Superior temporal gyrus (tissue), 1 donor: ENCODE data around the gene MAP3K5.

Experiments used
- DNase-seq: peaks from one replicate; pipeline ENCODE4 v3.0.0-alpha.2; 2016; ENCODE audit errors: extremely low spot score

The MAP3K5 gene

DNA sequence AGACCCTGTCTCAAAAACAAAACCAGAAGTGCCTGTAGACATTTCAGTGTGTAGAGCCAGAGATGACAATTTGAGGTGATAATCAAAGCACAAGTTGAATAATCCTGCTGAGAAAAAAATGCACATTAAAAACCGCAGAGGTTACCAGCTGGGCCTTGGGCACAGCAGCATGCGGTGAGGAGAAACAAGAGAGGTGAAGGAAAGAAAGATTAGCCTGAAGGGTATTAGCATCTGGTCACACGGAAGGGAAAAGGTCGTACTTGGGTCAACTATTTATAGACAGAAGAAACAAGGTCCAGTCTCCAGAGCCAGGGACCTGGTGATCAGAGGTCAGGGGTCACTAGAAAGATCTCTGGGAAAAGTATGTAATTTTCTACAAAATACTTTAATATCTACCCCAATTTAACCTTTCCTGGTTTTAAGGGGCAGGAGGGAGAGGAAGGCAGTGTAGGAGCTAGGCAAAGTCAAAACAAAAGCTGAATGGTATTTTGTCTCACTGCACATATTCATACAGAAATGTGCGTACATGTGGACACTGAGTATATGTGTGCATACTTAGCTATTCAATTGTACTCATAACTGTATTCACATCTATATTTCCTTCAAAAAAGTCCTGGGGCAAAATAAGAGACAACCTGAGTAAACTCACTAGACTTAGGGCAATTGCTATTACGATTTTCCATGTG, 252.2 kb downstream of the MAP3K5 start:
- no peak for DNase-seq

DNA sequence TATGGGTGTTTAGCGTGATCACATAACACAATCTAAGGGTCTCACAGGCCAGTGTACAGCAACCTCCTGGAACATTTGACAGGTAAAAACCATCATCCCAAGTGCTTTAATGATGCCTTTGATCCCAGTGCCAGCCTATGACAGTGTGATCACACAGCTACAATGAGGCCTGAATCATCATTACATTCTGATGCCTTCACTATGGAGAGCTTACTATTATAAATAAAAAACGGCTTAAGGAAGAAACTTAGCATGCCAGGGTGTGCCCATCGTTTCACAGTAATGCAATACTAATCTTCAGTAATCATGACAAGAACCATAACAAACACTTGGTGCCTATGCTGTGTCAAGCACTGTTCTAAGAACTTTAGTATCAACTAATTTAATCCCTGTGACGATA, 253.4 kb downstream of the MAP3K5 start:
- DNase-seq, result no peak

DNA sequence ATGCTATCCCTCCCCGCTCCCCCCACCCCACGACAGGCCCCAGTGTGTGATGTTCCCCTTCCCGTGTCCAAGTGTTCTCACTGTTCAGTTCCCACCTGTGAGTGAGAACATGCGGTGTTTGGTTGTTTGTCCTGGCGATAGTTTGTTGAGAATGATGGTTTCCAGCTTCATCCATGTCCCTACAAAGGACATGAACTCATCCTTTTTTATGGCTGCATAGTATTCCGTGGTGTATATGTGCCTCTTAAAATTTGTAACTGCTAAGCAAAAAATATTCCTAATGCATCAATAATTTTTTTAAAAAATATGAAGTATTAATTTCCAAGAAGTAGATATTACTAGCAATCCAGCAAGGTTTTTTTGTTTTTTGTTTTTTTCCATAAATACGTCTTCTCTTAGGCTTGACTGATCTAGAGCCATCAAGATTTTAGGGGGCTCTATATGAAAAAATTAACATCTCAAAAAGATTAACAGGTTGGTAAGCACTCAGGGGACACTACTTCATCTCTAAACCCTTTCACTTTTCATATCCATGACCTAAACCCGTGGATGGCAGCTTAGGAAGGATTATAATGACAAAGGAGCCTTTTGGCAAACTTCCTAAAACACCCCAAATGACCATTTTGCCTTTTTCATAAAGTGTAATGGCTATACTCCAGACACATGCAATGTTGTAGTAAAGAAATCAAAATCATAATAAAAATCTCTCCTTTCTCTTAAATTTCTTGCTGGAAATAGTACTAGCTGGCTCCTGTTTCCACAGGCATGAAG, 256.2 kb downstream of the MAP3K5 start:
- no peak for DNase-seq

DNA sequence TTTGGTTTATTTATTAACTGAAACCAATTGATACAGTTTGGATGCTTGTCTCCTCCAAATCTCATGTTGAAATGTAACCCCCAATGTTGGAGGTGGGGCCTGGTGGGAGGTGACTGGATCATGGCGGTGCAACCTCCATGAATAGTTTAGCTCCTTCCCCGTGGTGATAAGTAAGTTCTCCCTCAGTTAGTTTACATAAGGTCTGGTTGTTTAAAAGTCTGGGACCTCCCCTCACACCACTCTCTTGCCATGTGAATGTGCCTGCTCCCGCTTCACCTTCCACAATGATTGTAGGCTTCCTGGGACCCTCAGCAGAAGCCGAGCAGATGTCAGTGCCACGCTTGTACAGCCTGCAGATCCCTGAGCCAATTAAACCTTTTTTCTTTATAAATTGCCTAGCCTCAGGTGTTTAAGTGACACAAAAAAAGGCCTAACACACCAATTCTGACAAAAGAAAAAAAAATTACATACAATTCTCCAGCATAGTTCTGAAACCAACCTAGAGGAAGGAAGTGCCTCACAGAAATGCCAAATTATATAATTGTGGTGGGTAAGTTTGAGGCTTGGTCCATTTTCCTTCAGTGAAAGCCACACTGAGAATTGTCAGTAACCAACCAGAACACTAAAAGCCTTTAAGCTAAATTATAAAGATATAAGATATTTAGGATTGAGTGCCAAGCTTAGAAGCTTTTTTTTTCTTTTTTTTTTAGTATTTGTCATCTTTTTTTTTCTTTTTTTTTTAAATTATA, 257.1 kb downstream of the MAP3K5 start:
- DNase-seq, result no peak

DNA sequence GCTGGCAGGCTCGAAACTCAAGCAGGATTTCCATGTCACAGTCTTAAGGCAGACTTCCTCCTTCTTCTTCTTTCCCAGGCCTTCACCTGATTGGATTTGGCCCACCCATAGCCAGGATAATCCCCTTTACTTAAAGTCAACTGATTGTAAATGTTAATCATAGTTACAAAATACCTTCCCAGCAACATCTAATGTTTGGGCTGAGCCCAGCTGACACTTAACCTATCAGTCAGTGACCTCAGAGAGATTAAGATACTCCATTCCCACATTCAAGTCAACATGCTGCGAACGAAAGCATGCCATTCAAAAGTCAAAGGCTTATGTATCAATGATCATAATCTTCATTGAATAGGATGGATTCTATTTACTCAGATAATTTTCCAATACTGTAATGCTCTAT, 258.0 kb downstream of the MAP3K5 start:
- DNase-seq, result no peak

DNA sequence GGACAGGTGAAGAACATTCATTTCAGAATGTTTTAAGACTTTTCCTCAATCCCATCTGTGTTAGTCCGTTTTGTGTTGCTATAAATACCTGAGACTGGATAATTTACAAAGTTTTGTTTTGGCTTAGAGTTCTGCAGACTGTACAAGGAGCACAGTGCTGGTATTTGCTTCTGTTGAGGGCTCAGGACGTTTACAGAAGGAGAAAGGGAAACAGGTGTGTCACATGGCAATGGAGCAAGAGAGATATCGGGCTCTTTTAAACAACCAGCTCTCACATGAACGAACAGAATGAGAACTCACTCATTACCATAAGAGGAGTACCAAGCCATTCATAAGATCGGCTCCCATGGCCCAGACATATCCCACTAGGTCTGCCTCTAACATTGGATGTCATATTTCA, 258.8 kb downstream of the MAP3K5 start:
- DNase-seq, result no peak

DNA sequence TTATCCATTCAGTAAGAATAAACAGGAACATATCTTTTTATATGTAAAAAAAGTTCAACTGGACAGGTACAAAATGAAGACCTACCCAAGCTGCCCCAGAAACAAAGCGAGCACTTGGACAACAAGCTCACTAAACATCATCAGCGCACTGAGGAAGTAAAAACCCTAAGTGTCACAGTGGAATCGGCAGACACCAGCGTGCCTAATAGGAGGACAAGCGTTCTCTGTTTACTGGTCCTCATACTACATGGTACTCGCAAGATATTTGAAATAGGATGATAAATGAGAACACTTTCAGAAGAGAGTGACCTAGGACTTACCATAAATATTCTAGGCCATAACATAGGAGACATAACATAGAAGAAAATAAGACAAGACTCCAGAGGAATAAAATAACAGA, 260.2 kb downstream of the MAP3K5 start:
- peak; percentile 80 for DNase-seq

DNA sequence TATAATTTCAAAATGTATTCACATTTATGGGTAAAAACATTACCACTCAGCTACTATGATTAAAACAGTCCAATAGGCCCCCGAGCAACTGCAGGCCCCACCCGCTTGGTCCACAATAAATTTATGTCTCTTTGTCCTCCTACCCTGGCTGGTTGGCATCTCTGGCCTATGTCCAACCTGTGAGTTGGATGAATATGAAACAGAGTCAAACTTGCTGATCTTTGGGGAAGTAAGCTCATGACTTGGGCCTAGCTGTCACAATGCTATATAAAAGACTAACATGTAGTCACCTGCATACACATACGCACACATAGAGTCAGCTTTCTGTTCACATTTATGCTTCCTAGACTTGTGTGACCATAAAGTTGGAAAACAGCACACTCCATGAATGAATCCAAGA, 262.6 kb downstream of the MAP3K5 start:
- peak; percentile 43 for DNase-seq

DNA sequence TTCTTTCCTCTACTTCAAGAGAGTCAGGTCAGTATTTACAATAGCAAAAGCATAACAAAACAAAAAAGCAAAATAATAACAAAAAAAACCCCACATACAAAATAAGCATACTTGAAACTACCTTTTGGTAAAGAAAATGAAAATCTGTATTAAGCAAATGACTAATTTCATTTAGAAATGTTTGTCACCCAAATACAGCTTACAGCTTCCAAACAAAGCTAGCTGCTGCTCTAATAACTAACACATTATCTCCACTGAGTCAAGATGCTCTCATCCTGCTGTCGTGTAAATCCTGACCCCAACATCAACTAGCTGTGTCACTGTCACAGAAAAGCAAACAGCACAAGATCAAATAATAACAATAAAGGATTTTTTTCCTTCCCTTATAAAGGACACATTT, 263.8 kb downstream of the MAP3K5 start:
- DNase-seq, result peak; percentile 69

DNA sequence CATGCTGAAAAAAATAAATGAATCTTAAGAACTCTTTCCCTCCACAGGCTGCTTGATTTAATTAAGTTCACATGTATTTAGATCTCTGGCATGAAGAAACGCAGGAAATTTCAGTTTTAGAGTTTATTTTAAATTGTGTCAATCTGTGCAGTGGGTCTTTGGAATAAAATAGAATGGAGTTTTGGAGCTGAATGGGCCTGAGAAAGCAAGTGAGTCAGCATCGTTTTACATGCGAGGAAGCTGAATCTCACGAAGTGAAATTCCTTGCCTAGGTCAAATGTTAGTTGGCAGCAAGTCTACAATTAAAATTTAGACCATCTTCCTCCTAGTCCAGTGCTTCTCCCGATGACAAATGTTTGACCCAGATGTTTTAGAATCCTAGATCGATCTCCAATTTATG, 264.4 kb downstream of the MAP3K5 start:
- peak; percentile 66 for DNase-seq

DNA sequence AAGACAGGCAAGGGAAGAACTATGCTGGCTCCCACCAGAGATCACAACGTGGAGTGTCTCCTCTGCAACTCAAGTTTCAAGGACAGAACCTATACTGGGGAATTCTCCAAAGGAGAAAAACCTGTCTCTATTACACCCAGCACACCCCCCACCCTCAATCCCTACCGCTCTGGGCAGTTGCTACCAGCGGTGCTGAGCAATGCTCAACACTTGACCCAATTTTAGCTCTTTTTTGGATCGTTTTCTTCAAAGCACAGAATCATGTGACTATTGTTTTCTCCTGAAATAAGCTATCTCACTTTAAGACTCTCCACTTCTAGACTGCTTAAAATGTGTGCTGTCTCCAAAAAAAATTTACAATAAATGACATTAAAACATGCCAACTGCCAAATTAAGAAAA, 265.3 kb downstream of the MAP3K5 start:
- no peak for DNase-seq

DNA sequence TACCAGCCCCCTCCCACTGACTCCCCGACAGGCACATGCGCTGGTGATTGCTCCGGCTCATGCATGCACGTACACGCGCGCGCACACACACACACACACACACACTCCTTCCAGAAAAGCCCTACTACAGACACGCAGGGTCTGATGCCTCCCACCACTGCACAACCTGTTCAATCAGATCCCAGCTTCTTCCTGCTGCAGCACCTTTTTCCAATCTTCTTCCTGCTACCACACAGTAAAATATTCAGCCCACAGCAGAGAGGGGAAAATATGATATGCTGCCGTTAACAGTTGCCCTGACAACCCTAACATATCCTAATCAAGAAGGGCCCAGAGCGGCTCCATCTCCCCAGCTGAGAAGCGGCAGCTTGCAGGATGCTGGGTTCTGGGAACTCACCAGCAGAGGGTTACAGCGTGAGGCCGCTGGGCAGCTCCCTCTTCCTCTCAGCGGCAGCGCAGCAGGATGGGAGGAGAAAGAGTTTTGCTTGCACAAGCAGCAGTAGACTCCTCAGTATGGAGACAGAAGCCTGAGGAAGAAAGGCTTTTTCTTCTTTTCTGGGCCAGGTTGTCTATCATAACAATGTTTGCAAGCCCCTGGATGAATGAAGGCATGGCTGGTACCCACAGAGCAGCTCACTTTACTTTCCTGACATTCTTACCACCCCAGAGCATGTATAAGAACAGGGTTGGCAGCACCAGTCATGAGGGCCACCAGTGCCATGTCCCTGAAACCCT, 265.9 kb downstream of the MAP3K5 start:
- peak; percentile 92 for DNase-seq

DNA sequence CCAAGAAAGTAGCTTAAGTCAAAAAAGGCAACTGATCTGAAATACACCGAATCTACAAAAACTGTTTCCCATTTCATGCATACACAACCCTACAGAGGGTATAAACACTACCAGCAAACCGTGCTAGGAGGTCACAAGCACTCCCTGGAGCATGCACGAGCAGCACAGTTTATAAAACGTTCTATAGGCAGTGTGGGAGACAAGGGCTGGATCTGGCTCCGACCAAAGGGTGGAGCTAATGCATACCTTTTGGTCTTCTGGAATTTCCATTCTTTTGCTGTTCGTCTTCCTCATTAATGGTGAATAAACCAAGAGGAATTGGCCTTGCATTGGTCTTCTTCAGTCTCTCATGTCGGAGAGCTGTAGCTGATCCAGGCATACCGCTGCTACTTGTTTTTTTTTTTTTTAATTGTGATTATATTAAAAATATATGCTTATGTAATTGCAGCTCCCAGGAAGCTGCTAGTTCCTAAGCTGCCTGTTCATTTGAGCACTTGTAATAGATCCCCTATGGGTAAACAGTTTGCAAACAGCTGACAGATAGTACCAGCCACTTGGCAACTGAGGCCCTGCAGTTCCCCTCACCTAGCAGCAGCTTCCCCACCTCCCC, 266.6 kb downstream of the MAP3K5 start:
- peak; percentile 83 for DNase-seq

DNA sequence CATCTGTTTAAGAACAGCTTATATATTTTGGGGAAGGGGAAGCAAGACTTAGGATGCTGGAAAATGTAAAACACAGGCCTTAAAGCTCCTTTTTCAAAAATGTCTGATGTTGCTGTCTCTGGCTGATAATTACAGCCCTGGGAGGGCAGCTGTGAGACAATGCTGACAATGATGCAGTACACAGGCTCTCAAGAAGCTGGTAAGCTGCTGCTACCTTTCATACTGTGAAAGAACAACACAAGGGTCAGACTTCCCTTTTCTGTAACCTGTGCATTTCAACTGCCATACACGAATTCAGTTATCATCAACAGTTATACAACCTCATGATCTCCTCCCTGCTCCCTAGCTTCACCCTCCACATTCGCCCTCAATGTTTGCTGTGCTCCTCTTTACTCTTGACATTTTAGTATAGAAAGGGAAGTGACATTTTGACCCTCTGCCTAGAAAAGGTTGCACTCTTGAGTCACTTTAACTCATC, 267.3 kb downstream of the MAP3K5 start:
- peak; percentile 89 for DNase-seq

DNA sequence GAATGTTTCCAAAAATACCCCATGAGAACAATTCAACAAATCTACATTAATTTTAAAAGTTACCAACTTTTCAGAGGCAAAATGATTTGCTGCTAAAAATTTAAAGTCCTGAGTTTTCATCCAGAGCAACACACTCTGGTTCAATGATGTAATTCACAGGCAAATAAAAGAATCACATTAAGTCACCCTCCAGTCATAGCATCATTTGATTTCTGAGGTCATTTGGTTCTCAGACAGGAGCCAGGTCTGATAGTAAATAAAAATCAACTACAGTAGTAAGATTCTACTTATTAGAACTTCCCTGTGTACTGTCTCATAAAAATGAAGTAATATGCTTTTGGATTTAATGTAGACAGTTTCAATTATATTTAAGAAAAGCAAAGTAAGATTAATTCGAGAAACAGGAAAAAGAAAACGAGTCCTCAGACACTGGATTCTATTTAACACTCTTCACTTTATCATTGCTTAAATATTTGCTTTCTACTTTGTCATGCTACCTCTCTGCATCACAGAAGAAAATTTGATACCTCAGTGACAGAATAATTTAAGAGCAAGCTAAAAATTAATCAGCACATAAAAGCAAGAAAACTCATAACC, 267.8 kb downstream of the MAP3K5 start:
- DNase-seq, result peak; percentile 83

DNA sequence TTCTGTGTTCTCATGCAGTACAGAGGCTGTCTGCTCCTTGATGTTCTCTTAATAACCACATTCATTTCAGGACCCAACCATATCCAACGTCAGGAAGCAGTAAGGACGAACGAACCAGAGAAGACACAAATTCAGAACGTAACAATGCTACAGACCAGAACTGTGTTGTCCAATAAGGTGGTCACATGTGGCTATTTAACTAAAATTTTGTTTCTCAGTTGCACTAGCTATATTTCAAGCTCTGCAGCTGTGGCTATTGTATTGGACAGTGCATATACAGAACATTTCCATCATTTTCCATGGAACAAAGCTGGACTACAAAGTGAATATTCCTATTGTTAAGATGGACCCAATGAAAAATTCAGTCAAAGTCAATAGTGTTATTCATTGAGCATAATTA, 269.1 kb downstream of the MAP3K5 start:
- peak; percentile 89 for DNase-seq

DNA sequence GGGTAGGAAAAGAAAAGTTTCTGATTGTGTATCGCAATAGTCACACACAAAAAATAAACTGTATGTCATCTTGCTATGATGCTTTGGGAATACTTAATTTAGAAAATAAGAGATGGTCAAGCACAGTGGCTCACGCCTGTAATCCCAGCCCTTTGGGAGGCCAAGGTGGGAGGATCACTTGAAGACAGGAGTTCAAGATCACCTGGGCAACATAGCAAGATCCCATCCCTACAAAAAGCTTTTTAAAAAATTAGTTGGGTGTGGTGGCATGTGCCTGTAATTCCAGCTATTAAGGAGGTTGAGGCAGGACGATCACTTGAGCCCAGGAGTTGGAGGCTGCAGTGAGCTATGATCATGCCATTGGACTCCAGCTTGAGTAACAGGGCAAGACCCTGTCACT, 269.6 kb downstream of the MAP3K5 start:
- DNase-seq, result no peak

DNA sequence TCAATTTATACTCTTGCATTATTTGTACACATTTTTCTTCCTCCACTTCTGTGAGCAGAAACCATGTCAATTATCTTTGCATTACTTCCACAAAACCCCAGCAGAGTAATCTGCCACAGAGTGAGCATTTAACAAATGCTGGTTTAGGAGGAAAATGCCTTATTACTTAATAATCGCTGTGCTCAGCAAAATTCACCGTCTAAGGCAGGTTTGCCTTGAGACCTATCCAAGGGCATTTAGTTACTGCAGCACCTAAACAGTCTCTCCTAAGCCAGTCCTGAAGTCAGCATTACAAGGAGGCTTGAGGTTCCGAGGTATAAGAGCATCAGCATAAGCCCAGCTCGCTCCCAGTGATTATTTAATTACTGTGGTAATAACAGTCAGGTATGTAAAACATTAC, 270.4 kb downstream of the MAP3K5 start:
- peak; percentile 42 for DNase-seq

DNA sequence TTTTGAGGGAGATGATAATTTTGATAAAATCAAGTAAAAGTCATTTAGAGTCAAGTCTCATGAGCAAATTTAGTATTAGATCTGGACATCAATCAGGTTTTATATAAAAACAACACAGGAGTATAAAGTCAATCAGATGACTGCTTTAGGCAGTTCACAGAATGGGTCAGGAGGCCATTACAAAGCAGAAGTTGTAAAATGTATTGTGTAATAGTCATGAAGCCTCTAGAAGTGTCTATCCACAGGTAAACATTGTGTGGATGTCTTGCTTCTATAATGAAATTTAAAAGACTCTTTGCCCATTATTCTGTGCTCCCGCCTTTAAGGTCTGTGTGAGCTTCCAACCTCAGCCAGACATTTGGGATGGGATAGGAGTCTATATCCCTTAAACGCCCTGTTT, 270.9 kb downstream of the MAP3K5 start:
- peak; percentile 36 for DNase-seq

DNA sequence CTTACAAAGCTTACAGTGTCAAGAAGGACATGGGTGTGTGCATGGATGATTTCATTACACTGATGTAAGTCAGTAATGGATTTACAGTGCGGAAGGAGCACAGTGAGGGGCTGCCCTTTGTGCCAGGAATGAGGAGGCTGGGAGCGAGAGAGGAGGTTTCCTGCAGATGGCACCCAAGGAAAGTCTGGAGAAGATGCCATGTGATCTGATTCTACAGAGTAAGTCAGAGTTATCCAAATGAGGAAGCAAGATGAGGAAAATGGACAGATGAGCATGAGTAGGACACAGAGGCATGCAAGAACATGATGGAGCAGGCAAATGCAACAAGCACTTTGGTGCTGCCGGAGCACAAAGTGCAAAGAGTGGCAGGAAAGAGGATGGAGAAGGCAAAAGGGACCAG, 271.8 kb downstream of the MAP3K5 start:
- no peak for DNase-seq

DNA sequence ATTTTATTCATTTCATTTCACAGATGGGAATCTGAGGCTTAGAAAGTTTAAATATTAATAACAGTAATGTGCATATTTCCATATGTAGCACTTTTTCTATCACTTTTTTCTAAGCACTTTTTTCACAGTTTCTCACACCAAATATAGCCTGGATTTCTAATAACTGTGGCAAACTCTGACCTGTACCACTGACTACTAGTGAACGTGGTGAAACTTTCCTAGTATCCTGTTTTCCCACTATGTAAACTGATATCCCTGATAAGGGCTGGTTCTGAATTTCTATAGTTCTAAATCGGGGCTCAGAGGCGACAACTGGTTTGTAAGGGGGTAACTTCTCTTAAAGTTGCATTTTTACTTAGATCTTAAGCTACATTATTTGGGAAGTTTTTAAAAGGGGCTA, 274.7 kb downstream of the MAP3K5 start:
- DNase-seq, result no peak
